Measurements from ENCODE around the gene PRKCA. TPM values are rescaled to one million over a fixed set of nuclear protein-coding genes. Genes with fewer than 3 reads are reported as not detected.

PRKCA gene
- total and polyA plus RNA-seq, 2 donors from 2014 or later: 8.0 to 50.8 TPM

DNA sequence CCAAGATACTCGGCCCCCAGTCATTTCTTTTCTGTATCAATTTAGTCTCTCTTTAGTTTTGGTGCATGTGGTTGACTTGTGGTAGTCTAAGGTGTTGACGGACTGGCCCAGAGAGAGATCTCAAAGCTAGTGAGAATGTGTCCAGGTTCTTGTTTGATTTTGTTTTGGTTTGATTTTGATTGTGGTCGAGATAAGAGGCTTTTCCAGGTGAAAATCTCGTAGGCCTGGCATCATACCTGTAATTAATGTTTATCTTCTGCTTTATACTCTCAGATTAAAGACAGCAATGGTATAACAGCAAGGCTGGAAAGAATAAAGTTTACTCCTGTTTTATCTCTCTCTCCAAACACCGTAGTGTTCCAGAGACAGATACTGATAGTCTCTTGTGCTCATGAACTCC is 360.1 kb downstream of the PRKCA start:
- FAIRE-seq: no peak
- no peak overlapping the region for H3K9ac ChIP-seq (ENCODE audit: low read length in 3 of 3)
- H3K4me3 ChIP-seq (ENCODE audit: low read length in 3 of 3): no peak overlapping the region
- no peaks in the 10 kb centered on the region for H3K27me3 ChIP-seq (ENCODE audit: control insufficient read depth, insufficient read depth, low read length)
- intact Hi-C loops (cut with DNase I): no loop called here
- H3K36me3 ChIP-seq (ENCODE audit: control insufficient read depth in 2 of 3, insufficient read depth in 3 of 3, low read length in 3 of 3): no peaks in the 10 kb centered on the region
- no peak for DNase-seq
- H3K9me3 ChIP-seq (ENCODE audit: control insufficient read depth in 2 of 3, insufficient read depth in 1 of 3, low read length in 3 of 3): no peaks in the 10 kb centered on the region
- H3K4me1 ChIP-seq (ENCODE audit: control insufficient read depth in 2 of 3, insufficient read depth in 2 of 3, low read depth in 1 of 3, low read length in 3 of 3): no peaks in the 10 kb centered on the region
- TF ChIP-seq, protein P1, sequence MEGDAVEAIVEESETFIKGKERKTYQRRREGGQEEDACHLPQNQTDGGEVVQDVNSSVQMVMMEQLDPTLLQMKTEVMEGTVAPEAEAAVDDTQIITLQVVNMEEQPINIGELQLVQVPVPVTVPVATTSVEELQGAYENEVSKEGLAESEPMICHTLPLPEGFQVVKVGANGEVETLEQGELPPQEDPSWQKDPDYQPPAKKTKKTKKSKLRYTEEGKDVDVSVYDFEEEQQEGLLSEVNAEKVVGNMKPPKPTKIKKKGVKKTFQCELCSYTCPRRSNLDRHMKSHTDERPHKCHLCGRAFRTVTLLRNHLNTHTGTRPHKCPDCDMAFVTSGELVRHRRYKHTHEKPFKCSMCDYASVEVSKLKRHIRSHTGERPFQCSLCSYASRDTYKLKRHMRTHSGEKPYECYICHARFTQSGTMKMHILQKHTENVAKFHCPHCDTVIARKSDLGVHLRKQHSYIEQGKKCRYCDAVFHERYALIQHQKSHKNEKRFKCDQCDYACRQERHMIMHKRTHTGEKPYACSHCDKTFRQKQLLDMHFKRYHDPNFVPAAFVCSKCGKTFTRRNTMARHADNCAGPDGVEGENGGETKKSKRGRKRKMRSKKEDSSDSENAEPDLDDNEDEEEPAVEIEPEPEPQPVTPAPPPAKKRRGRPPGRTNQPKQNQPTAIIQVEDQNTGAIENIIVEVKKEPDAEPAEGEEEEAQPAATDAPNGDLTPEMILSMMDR (IDR thresholded peaks at IDR 0.05; ENCODE audit: borderline replicate concordance, extremely low read depth, insufficient read depth): no peak
- H3K27ac ChIP-seq (ENCODE audit: low read depth in 2 of 2, low read length in 2 of 2): no peak overlapping the region

DNA sequence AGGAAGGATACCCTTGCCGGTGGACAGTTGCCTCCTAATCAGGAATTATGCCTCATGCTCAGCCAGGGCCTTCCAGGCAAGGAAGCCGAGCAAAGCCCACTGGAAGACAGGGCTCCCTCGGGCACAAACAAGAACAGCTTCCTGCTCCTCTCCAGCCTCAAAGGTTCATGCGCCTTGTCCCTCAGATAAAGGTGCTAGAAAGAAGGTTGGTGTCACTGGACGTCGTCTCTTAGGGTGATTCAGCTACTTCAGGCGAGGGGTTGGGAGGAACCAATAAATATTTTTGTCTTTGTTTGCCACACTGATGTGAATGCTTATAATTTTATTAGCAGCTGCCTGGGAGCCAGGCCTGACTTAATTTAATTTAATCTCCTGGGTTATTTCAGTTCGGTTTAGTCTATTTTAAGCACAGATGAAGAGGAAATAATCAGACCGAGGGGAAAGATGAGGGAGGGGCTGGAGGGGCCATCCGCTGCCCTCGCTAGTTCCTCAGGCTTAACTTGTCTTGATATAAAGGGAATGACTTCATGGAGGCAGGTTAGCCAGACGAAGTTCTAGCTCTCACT is 360.7 kb downstream of the PRKCA start:
- no peaks in the 10 kb centered on the region for H3K27me3 ChIP-seq (ENCODE audit: control insufficient read depth, insufficient read depth, low read length)
- no peak overlapping the region for H3K9ac ChIP-seq (ENCODE audit: low read length in 3 of 3)
- intact Hi-C loops (cut with DNase I): no loop called here
- FAIRE-seq (no peak), DNase-seq (no peak)
- H3K27ac ChIP-seq (ENCODE audit: low read depth in 2 of 2, low read length in 2 of 2): no peak overlapping the region
- H3K4me3 ChIP-seq (ENCODE audit: low read length in 3 of 3): no peak overlapping the region
- H3K9me3 ChIP-seq (ENCODE audit: control insufficient read depth in 2 of 3, insufficient read depth in 1 of 3, low read length in 3 of 3): no peaks in the 10 kb centered on the region
- TF ChIP-seq, protein P1 (IDR thresholded peaks at IDR 0.05; ENCODE audit: borderline replicate concordance, extremely low read depth, insufficient read depth): no peak
- H3K36me3 ChIP-seq (ENCODE audit: control insufficient read depth in 2 of 3, insufficient read depth in 3 of 3, low read length in 3 of 3): no peaks in the 10 kb centered on the region
- no peaks in the 10 kb centered on the region for H3K4me1 ChIP-seq (ENCODE audit: control insufficient read depth in 2 of 3, insufficient read depth in 2 of 3, low read depth in 1 of 3, low read length in 3 of 3)

- DNase-seq: no peak
- Histone ChIP-seq H3K9ac (ENCODE audit: low read length in 3 of 3) (no peak overlapping the region), H3K27ac (ENCODE audit: low read depth in 2 of 2, low read length in 2 of 2) (no peak overlapping the region), H3K36me3 (ENCODE audit: control insufficient read depth in 2 of 3, insufficient read depth in 3 of 3, low read length in 3 of 3) (no peaks in the 10 kb centered on the region), H3K4me1 (ENCODE audit: control insufficient read depth in 2 of 3, insufficient read depth in 2 of 3, low read depth in 1 of 3, low read length in 3 of 3) (no peaks in the 10 kb centered on the region), H3K27me3 (ENCODE audit: control insufficient read depth, insufficient read depth, low read length) (no peaks in the 10 kb centered on the region), H3K9me3 (ENCODE audit: control insufficient read depth in 2 of 3, insufficient read depth in 1 of 3, low read length in 3 of 3) (no peaks in the 10 kb centered on the region), H3K4me3 (ENCODE audit: low read length in 3 of 3) (no peak overlapping the region)
- no peak for FAIRE-seq
- TF ChIP-seq, protein P1 (IDR thresholded peaks at IDR 0.05; ENCODE audit: borderline replicate concordance, extremely low read depth, insufficient read depth): no peak
- intact Hi-C loops (cut with DNase I): no loop called here
These were observed 361.9 kb downstream of the PRKCA start for GRCh38 chr17:66664336-66664735.

DNA sequence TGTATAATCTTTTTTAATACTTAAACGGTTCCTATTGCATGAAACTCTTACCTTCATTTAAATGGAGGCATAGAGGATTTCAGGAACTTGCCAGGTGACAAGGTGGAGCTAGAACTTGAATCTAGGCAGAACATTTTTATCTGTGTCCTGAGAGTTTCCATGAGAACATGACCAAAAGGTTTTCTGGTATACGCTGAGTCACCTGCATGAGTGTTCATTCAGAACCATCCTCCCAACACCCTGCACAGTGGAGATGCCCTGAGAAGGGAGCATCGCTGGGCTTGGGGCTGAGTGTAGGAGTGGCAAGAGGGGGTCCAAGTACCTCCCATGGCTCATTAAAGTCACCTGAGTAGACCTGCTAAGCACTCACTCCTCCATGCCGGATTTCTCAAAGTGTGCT is 362.8 kb downstream of the PRKCA start:
- H3K4me1 ChIP-seq (ENCODE audit: control insufficient read depth in 2 of 3, insufficient read depth in 2 of 3, low read depth in 1 of 3, low read length in 3 of 3): no peaks in the 10 kb centered on the region
- intact Hi-C loops (cut with DNase I): no loop called here
- H3K9ac ChIP-seq (ENCODE audit: low read length in 3 of 3): no peak overlapping the region
- no peak for DNase-seq
- H3K36me3 ChIP-seq (ENCODE audit: control insufficient read depth in 2 of 3, insufficient read depth in 3 of 3, low read length in 3 of 3): no peaks in the 10 kb centered on the region
- no peaks in the 10 kb centered on the region for H3K27me3 ChIP-seq (ENCODE audit: control insufficient read depth, insufficient read depth, low read length)
- no peak for FAIRE-seq
- TF ChIP-seq, protein P1 (IDR thresholded peaks at IDR 0.05; ENCODE audit: borderline replicate concordance, extremely low read depth, insufficient read depth): no peak
- H3K9me3 ChIP-seq (ENCODE audit: control insufficient read depth in 2 of 3, insufficient read depth in 1 of 3, low read length in 3 of 3): no peaks in the 10 kb centered on the region
- no peak overlapping the region for H3K4me3 ChIP-seq (ENCODE audit: low read length in 3 of 3)
- H3K27ac ChIP-seq (ENCODE audit: low read depth in 2 of 2, low read length in 2 of 2): no peak overlapping the region
